ENCODE data around the gene NTM. TPM values are rescaled to one million over a fixed set of nuclear protein-coding genes. Genes with fewer than 3 reads are reported as not detected.

The NTM gene
- total and polyA plus RNA-seq, 7 donors: 0.07 to 1.1 (median 0.22) TPM; not detected in 2

- H3K36me3 ChIP-seq (ENCODE audit: insufficient read depth in 1 of 2, low read depth in 1 of 2): no peaks in the 10 kb centered on the region
- H3K4me1 ChIP-seq: no peaks in the 10 kb centered on the region
- intact Hi-C loops (cut with DNase I): loop anchor here in 1 of 2 donors (10.0 kb wide), 1 partner anchor 1534 kb away; no protein-coding TSS in a partner anchor
- H3K27me3 ChIP-seq (ENCODE audit: insufficient read depth in 3 of 3, low read length in 2 of 3): peaks cover 0 to 2% (median 0%) of the 10 kb centered on the region in 3 donors
- no peak overlapping the region for H3K4me3 ChIP-seq
- TF ChIP-seq, protein P1, sequence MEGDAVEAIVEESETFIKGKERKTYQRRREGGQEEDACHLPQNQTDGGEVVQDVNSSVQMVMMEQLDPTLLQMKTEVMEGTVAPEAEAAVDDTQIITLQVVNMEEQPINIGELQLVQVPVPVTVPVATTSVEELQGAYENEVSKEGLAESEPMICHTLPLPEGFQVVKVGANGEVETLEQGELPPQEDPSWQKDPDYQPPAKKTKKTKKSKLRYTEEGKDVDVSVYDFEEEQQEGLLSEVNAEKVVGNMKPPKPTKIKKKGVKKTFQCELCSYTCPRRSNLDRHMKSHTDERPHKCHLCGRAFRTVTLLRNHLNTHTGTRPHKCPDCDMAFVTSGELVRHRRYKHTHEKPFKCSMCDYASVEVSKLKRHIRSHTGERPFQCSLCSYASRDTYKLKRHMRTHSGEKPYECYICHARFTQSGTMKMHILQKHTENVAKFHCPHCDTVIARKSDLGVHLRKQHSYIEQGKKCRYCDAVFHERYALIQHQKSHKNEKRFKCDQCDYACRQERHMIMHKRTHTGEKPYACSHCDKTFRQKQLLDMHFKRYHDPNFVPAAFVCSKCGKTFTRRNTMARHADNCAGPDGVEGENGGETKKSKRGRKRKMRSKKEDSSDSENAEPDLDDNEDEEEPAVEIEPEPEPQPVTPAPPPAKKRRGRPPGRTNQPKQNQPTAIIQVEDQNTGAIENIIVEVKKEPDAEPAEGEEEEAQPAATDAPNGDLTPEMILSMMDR (IDR thresholded peaks at IDR 0.05): no peak
- 60 to 69% (median 63%) methylated on average over 9 of the region's 9 CpGs for WGBS, 3 donors
- ATAC-seq (no peak), DNase-seq (no peak)
- no peaks in the 10 kb centered on the region for H3K9me3 ChIP-seq
- no peak overlapping the region for H3K27ac ChIP-seq
These were observed 480.1 kb downstream of the NTM start for GRCh38 chr11:131850507-131850906.

- WGBS, 3 donors: 20 to 31% (median 31%) methylated on average over 7 of the region's 7 CpGs
- ATAC-seq: no peak
- TF ChIP-seq, protein P1 (IDR thresholded peaks at IDR 0.05): no peak
- Histone ChIP-seq H3K27me3 (ENCODE audit: insufficient read depth in 3 of 3, low read length in 2 of 3) (peaks cover 0 to 2% (median 0%) of the 10 kb centered on the region in 3 donors), H3K9me3 (no peaks in the 10 kb centered on the region), H3K27ac (no peak overlapping the region), H3K4me1 (no peaks in the 10 kb centered on the region), H3K36me3 (ENCODE audit: insufficient read depth in 1 of 2, low read depth in 1 of 2) (no peaks in the 10 kb centered on the region), H3K4me3 (no peak overlapping the region)
- no peak for DNase-seq
- intact Hi-C loops (cut with DNase I): loop anchor here in 1 of 2 donors (10.0 kb wide), 1 partner anchor 1533 kb away; no protein-coding TSS in a partner anchor
These were observed 481.7 kb downstream of the NTM start for GRCh38 chr11:131851964-131852755.

GRCh38 chr11:131852757-131853156 lies 482.3 kb downstream of the NTM start:
- TF ChIP-seq, protein P1 (IDR thresholded peaks at IDR 0.05): no peak
- peaks cover 0 to 2% (median 0%) of the 10 kb centered on the region in 3 donors for H3K27me3 ChIP-seq (ENCODE audit: insufficient read depth in 3 of 3, low read length in 2 of 3)
- H3K4me1 ChIP-seq: no peaks in the 10 kb centered on the region
- no peak overlapping the region for H3K4me3 ChIP-seq
- H3K27ac ChIP-seq: no peak overlapping the region
- DNase-seq: no peak
- no peaks in the 10 kb centered on the region for H3K9me3 ChIP-seq
- WGBS, 3 donors: 92 to 96% (median 95%) methylated on average over 3 of the region's 3 CpGs
- intact Hi-C loops (cut with DNase I): loop anchor here in 1 of 2 donors (10.0 kb wide), 1 partner anchor 1532 kb away; no protein-coding TSS in a partner anchor
- H3K36me3 ChIP-seq (ENCODE audit: insufficient read depth in 1 of 2, low read depth in 1 of 2): no peaks in the 10 kb centered on the region
- ATAC-seq: no peak

GRCh38 chr11:131854391-131854790 lies 484.0 kb downstream of the NTM start:
- no peaks in the 10 kb centered on the region for H3K9me3 ChIP-seq
- no peaks in the 10 kb centered on the region for H3K4me1 ChIP-seq
- 88 to 95% (median 91%) methylated on average over 4 of the region's 4 CpGs for WGBS, 3 donors
- H3K36me3 ChIP-seq (ENCODE audit: insufficient read depth in 1 of 2, low read depth in 1 of 2): no peaks in the 10 kb centered on the region
- H3K27ac ChIP-seq: no peak overlapping the region
- ATAC-seq (no peak), DNase-seq (no peak)
- intact Hi-C loops (cut with DNase I): loop anchor here in 1 of 2 donors (10.0 kb wide), 1 partner anchor 1530 kb away; no protein-coding TSS in a partner anchor
- peaks cover 0 to 2% (median 0%) of the 10 kb centered on the region in 3 donors for H3K27me3 ChIP-seq (ENCODE audit: insufficient read depth in 3 of 3, low read length in 2 of 3)
- no peak overlapping the region for H3K4me3 ChIP-seq
- TF ChIP-seq, protein P1 (IDR thresholded peaks at IDR 0.05): no peak

Measured in psoas muscle (tissue), 8 donors.